ENCODE data around the gene ADGRL2.
A peak's percentile ranks its signal among the peaks of the same experiment; 100 is the strongest.

The ADGRL2 gene

DNA sequence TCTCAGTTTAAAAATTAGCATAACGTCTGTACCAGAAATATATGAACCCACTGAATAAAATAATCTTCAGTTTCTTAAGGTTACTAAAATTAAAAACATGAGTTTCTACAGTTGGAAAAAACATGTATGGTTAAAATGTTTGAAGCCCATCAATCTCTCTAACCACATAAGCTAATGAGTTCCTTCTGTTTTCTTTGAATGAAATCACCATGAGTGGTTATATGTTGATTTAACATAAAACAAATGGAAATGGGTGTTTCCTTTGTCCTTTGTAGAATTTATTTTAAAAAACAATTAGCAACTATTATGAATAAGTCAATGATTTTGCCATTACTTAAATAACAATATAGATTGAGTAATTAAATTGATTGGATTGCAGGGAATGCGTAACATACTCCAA, 3.0 kb upstream of the ADGRL2 start:
- Histone ChIP-seq H3K18ac (ENCODE audit: low read length) (no peak overlapping the region), H4K8ac (ENCODE audit: low read depth, low read length) (no peak overlapping the region), H3K27ac (ENCODE audit: low read depth, low read length) (no peak overlapping the region), H3K4me1 (ENCODE audit: control insufficient read depth, low read depth, low read length) (no peaks in the 10 kb centered on the region), H3K56ac (ENCODE audit: low read length) (no peak overlapping the region), H2AK5ac (ENCODE audit: low read length) (no peak overlapping the region), H3K4me3 (ENCODE audit: low read length) (no peak overlapping the region), H3K36me3 (ENCODE audit: control insufficient read depth, insufficient read depth, low read length) (no peaks in the 10 kb centered on the region), H3K79me2 (ENCODE audit: control insufficient read depth, insufficient read depth, low read length) (peaks cover 14% of the 10 kb centered on the region), H3K79me1 (ENCODE audit: low read length) (no peaks in the 10 kb centered on the region), H3K27me3 (ENCODE audit: insufficient read depth, low read length, poor library complexity) (no peaks in the 10 kb centered on the region), H3K23ac (ENCODE audit: low read length) (no peak overlapping the region), H2BK15ac (replicated peaks; ENCODE audit: low read depth) (no peak overlapping the region), H3K9ac (ENCODE audit: low read length) (no peak overlapping the region), H4K5ac (ENCODE audit: low read length) (no peak overlapping the region), H3K4ac (ENCODE audit: low read depth, low read length) (no peak overlapping the region), H3K4me2 (ENCODE audit: low read length) (no peak overlapping the region), H2BK120ac (ENCODE audit: low read depth, low read length) (no peak overlapping the region), H2BK5ac (ENCODE audit: low read length) (no peak overlapping the region)
- DNase-seq = no peak
- no CpG with 5 or more reads among the region's 2 CpGs for WGBS (ENCODE audit: extremely low coverage, insufficient coverage, low lambda C conversion rate)

GRCh38 chr1:81799939-81800694, 617 bp upstream of the ADGRL2 start:
- peak; percentile 93 for DNase-seq
- Histone ChIP-seq H3K79me2 (ENCODE audit: control insufficient read depth, insufficient read depth, low read length) (peaks cover 25% of the 10 kb centered on the region), H4K8ac (ENCODE audit: low read depth, low read length) (peak overlapping the region; percentile 28), H3K4me2 (ENCODE audit: low read length) (peak overlapping the region; percentile 74), H2AK5ac (ENCODE audit: low read length) (no peak overlapping the region), H3K27me3 (ENCODE audit: insufficient read depth, low read length, poor library complexity) (no peaks in the 10 kb centered on the region), H3K4me3 (ENCODE audit: low read length) (peak overlapping the region; percentile 27), H4K5ac (ENCODE audit: low read length) (no peak overlapping the region), H3K9ac (ENCODE audit: low read length) (peak overlapping the region; percentile 81), H2BK15ac (replicated peaks; ENCODE audit: low read depth) (peak overlapping the region; percentile 38), H3K4ac (ENCODE audit: low read depth, low read length) (peak overlapping the region; percentile 62), H2BK5ac (ENCODE audit: low read length) (peak overlapping the region; percentile 83), H3K23ac (ENCODE audit: low read length) (no peak overlapping the region), H3K79me1 (ENCODE audit: low read length) (no peaks in the 10 kb centered on the region), H3K27ac (ENCODE audit: low read depth, low read length) (peak overlapping the region; percentile 99), H3K56ac (ENCODE audit: low read length) (peak overlapping the region; percentile 94), H3K18ac (ENCODE audit: low read length) (peak overlapping the region; percentile 99), H2BK120ac (ENCODE audit: low read depth, low read length) (peak overlapping the region; percentile 48), H3K36me3 (ENCODE audit: control insufficient read depth, insufficient read depth, low read length) (no peaks in the 10 kb centered on the region), H3K4me1 (ENCODE audit: control insufficient read depth, low read depth, low read length) (no peaks in the 10 kb centered on the region)
- no CpG with 5 or more reads among the region's 44 CpGs for WGBS (ENCODE audit: extremely low coverage, insufficient coverage, low lambda C conversion rate)

DNA sequence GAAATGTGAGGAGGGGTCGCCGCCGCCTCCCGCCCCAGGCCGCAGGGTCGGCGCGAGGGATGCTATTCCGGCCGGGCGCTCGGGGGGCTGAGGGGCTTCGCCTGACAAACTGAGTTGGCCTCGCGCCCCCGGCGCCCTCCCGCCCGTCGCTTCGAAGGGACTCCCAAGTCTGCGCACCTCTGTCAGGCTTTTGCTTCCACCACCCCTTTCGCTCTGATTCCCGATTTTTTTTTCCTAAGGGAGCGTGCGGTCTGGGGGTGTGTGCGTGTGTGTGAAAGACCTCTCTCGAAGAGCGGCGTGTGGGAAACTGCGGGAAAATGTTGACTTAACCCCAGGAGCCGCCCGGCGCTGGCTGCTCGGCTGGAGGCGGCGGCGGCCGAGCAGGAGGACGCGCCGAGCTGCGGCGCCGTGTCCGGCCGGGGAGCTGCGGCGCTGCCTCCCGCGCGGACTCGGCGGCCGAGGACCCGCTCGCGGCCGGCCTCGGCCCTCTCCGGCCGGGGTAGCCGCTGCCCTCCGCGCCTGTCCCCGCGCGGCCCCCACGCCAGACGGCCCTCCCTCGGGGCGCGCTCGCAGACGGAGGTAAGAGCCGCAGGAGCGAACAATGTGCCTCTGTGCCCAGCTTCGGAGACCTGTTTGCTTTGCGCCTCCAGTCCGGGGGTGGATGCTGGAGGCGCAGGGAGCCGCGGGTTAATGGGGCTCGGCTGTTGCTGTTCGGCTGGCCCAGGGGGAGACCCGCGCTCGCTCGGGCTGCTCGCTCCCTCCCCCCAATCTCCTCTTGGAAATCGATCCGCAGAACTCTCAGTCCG, 1.1 kb downstream of the ADGRL2 start:
- no peak overlapping the region for H2BK15ac ChIP-seq (replicated peaks; ENCODE audit: low read depth)
- H3K36me3 ChIP-seq (ENCODE audit: control insufficient read depth, insufficient read depth, low read length) = no peaks in the 10 kb centered on the region
- no peaks in the 10 kb centered on the region for H3K4me1 ChIP-seq (ENCODE audit: control insufficient read depth, low read depth, low read length)
- no CpG with 5 or more reads among the region's 93 CpGs for WGBS (ENCODE audit: extremely low coverage, insufficient coverage, low lambda C conversion rate)
- H3K4ac ChIP-seq (ENCODE audit: low read depth, low read length) = peak overlapping the region; percentile 25
- no peaks in the 10 kb centered on the region for H3K79me1 ChIP-seq (ENCODE audit: low read length)
- H2BK120ac ChIP-seq (ENCODE audit: low read depth, low read length) = peak overlapping the region; percentile 84
- DNase-seq = peak; percentile 82
- H2AK5ac ChIP-seq (ENCODE audit: low read length) = no peak overlapping the region
- H3K23ac ChIP-seq (ENCODE audit: low read length) = no peak overlapping the region
- H4K5ac ChIP-seq (ENCODE audit: low read length) = no peak overlapping the region
- peak overlapping the region; percentile 32 for H3K4me2 ChIP-seq (ENCODE audit: low read length)
- H3K27ac ChIP-seq (ENCODE audit: low read depth, low read length) = peak overlapping the region; percentile 47
- no peaks in the 10 kb centered on the region for H3K27me3 ChIP-seq (ENCODE audit: insufficient read depth, low read length, poor library complexity)
- H3K18ac ChIP-seq (ENCODE audit: low read length) = peak overlapping the region; percentile 98
- H3K4me3 ChIP-seq (ENCODE audit: low read length) = peak overlapping the region; percentile 27
- H2BK5ac ChIP-seq (ENCODE audit: low read length) = no peak overlapping the region
- peak overlapping the region; percentile 81 for H3K9ac ChIP-seq (ENCODE audit: low read length)
- H3K56ac ChIP-seq (ENCODE audit: low read length) = peak overlapping the region; percentile 94
- peaks cover 28% of the 10 kb centered on the region for H3K79me2 ChIP-seq (ENCODE audit: control insufficient read depth, insufficient read depth, low read length)
- peak overlapping the region; percentile 89 for H4K8ac ChIP-seq (ENCODE audit: low read depth, low read length)

- peak overlapping the region; percentile 30 for H2BK120ac ChIP-seq (ENCODE audit: low read depth, low read length)
- DNase-seq = no peak
- peak overlapping the region; percentile 47 for H3K27ac ChIP-seq (ENCODE audit: low read depth, low read length)
- H4K5ac ChIP-seq (ENCODE audit: low read length) = no peak overlapping the region
- H3K23ac ChIP-seq (ENCODE audit: low read length) = peak overlapping the region; percentile 4
- peak overlapping the region; percentile 32 for H3K4me2 ChIP-seq (ENCODE audit: low read length)
- H4K8ac ChIP-seq (ENCODE audit: low read depth, low read length) = no peak overlapping the region
- no peak overlapping the region for H2BK15ac ChIP-seq (replicated peaks; ENCODE audit: low read depth)
- peak overlapping the region; percentile 27 for H3K4me3 ChIP-seq (ENCODE audit: low read length)
- H3K79me1 ChIP-seq (ENCODE audit: low read length) = no peaks in the 10 kb centered on the region
- H3K79me2 ChIP-seq (ENCODE audit: control insufficient read depth, insufficient read depth, low read length) = peaks cover 28% of the 10 kb centered on the region
- H3K4ac ChIP-seq (ENCODE audit: low read depth, low read length) = peak overlapping the region; percentile 79
- no peaks in the 10 kb centered on the region for H3K36me3 ChIP-seq (ENCODE audit: control insufficient read depth, insufficient read depth, low read length)
- no peak overlapping the region for H2AK5ac ChIP-seq (ENCODE audit: low read length)
- H3K18ac ChIP-seq (ENCODE audit: low read length) = peak overlapping the region; percentile 98
- no peaks in the 10 kb centered on the region for H3K4me1 ChIP-seq (ENCODE audit: control insufficient read depth, low read depth, low read length)
- H3K9ac ChIP-seq (ENCODE audit: low read length) = peak overlapping the region; percentile 81
- no CpG with 5 or more reads among the region's 17 CpGs for WGBS (ENCODE audit: extremely low coverage, insufficient coverage, low lambda C conversion rate)
- peak overlapping the region; percentile 94 for H3K56ac ChIP-seq (ENCODE audit: low read length)
- H2BK5ac ChIP-seq (ENCODE audit: low read length) = no peak overlapping the region
- no peaks in the 10 kb centered on the region for H3K27me3 ChIP-seq (ENCODE audit: insufficient read depth, low read length, poor library complexity)
Observed at GRCh38 chr1:81802457-81802706, 1.6 kb downstream of the ADGRL2 start.

GRCh38 chr1:81802707-81803430, 2.1 kb downstream of the ADGRL2 start:
- no CpG with 5 or more reads among the region's 55 CpGs for WGBS (ENCODE audit: extremely low coverage, insufficient coverage, low lambda C conversion rate)
- H2BK5ac ChIP-seq (ENCODE audit: low read length) = no peak overlapping the region
- H2BK120ac ChIP-seq (ENCODE audit: low read depth, low read length) = peak overlapping the region; percentile 30
- no peak overlapping the region for H2BK15ac ChIP-seq (replicated peaks; ENCODE audit: low read depth)
- peak overlapping the region; percentile 27 for H3K4me3 ChIP-seq (ENCODE audit: low read length)
- peaks cover 28% of the 10 kb centered on the region for H3K79me2 ChIP-seq (ENCODE audit: control insufficient read depth, insufficient read depth, low read length)
- H3K23ac ChIP-seq (ENCODE audit: low read length) = no peak overlapping the region
- H4K8ac ChIP-seq (ENCODE audit: low read depth, low read length) = no peak overlapping the region
- peak; percentile 73 for DNase-seq
- peak overlapping the region; percentile 98 for H3K18ac ChIP-seq (ENCODE audit: low read length)
- H3K4me1 ChIP-seq (ENCODE audit: control insufficient read depth, low read depth, low read length) = no peaks in the 10 kb centered on the region
- peak overlapping the region; percentile 94 for H3K56ac ChIP-seq (ENCODE audit: low read length)
- no peaks in the 10 kb centered on the region for H3K36me3 ChIP-seq (ENCODE audit: control insufficient read depth, insufficient read depth, low read length)
- H3K79me1 ChIP-seq (ENCODE audit: low read length) = no peaks in the 10 kb centered on the region
- no peak overlapping the region for H2AK5ac ChIP-seq (ENCODE audit: low read length)
- H3K9ac ChIP-seq (ENCODE audit: low read length) = peak overlapping the region; percentile 81
- H3K27me3 ChIP-seq (ENCODE audit: insufficient read depth, low read length, poor library complexity) = no peaks in the 10 kb centered on the region
- no peak overlapping the region for H4K5ac ChIP-seq (ENCODE audit: low read length)
- H3K27ac ChIP-seq (ENCODE audit: low read depth, low read length) = peak overlapping the region; percentile 47
- H3K4me2 ChIP-seq (ENCODE audit: low read length) = peak overlapping the region; percentile 32
- peak overlapping the region; percentile 79 for H3K4ac ChIP-seq (ENCODE audit: low read depth, low read length)

All from mesendoderm (in vitro differentiated cells).